IMR-90 (cell line): ENCODE data around the gene KLHL41.

Experiments used
- FOS ChIP-seq: fragments of 150-350 bp; IDR thresholded peaks from 2 replicates; pipeline ENCODE4 v1.6.1; 2016; ENCODE audit warnings: low read depth, low read length
- MAZ ChIP-seq: IDR thresholded peaks from 2 replicates; pipeline ENCODE4 v1.6.1; 2012; ENCODE audit warnings: low read depth, mild to moderate bottlenecking, low read length, improper control_type of control experiment, moderate library complexity, borderline replicate concordance
- POLR2A ChIP-seq: IDR thresholded peaks from 2 replicates; pipeline ENCODE4 v1.6.1; 2012; ENCODE audit warnings: mild to moderate bottlenecking, low read depth, low read length
- RAD21 ChIP-seq: IDR thresholded peaks from 2 replicates; pipeline ENCODE4 v1.6.1; 2012; ENCODE audit warnings: low read length, improper control_type of control experiment
- RFX5 ChIP-seq: IDR thresholded peaks from 2 replicates; pipeline ENCODE4 v1.8.0; 2012; ENCODE audit warnings: low read depth, mild to moderate bottlenecking, low read length, moderate library complexity
- SMC3 ChIP-seq: fragments of 150-350 bp; IDR thresholded peaks from 2 replicates; pipeline ENCODE4 v1.6.1; 2016; ENCODE audit warnings: low read depth, mild to moderate bottlenecking, antibody characterized with exemption, low read length, moderate library complexity
- TF ChIP-seq, protein P1 (sequence below): conservative IDR thresholded peaks from 2 replicates; pipeline ENCODE4 v1.5.1; 2012; ENCODE audit warnings: mild to moderate bottlenecking, low read depth, low read length, improper control_type of control experiment
- TF ChIP-seq, protein P2 (sequence below): fragments of 150-350 bp; IDR thresholded peaks from 2 replicates; pipeline ENCODE4 v1.6.1; 2016; ENCODE audit warnings: low read depth, mild to moderate bottlenecking, low read length, moderate library complexity, borderline replicate concordance

DNA sequence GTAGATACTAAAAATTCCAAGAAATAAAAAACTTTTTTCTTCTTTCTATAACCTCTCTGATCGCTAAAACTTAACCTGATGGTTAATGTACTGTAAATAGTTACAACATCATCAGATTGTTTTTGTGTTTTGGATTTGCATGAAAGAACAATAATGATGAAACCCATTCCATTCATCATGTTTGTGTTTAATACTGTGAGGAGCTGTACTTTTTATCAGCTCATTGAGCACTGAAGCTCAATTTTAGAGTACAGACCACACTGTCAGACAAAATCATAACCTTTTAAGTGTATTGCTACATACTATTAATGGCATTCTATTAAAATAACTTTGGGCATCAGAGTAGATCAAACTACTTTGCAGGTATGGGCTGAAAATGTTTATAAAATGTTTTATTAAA, 45.0 kb upstream of the KLHL41 start:
- TF ChIP-seq, protein P1, sequence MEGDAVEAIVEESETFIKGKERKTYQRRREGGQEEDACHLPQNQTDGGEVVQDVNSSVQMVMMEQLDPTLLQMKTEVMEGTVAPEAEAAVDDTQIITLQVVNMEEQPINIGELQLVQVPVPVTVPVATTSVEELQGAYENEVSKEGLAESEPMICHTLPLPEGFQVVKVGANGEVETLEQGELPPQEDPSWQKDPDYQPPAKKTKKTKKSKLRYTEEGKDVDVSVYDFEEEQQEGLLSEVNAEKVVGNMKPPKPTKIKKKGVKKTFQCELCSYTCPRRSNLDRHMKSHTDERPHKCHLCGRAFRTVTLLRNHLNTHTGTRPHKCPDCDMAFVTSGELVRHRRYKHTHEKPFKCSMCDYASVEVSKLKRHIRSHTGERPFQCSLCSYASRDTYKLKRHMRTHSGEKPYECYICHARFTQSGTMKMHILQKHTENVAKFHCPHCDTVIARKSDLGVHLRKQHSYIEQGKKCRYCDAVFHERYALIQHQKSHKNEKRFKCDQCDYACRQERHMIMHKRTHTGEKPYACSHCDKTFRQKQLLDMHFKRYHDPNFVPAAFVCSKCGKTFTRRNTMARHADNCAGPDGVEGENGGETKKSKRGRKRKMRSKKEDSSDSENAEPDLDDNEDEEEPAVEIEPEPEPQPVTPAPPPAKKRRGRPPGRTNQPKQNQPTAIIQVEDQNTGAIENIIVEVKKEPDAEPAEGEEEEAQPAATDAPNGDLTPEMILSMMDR, result no peak
- TF ChIP-seq SMC3, result no peak
- TF ChIP-seq FOS, result no peak
- TF ChIP-seq, protein P2, sequence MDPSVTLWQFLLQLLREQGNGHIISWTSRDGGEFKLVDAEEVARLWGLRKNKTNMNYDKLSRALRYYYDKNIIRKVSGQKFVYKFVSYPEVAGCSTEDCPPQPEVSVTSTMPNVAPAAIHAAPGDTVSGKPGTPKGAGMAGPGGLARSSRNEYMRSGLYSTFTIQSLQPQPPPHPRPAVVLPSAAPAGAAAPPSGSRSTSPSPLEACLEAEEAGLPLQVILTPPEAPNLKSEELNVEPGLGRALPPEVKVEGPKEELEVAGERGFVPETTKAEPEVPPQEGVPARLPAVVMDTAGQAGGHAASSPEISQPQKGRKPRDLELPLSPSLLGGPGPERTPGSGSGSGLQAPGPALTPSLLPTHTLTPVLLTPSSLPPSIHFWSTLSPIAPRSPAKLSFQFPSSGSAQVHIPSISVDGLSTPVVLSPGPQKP, result no peak
- TF ChIP-seq RAD21, result no peak
- TF ChIP-seq POLR2A, result no peak
- TF ChIP-seq RFX5, result no peak
- no peak for TF ChIP-seq MAZ
